Measurements from ENCODE around the gene CDH4.

Gene CDH4

GRCh38 chr20:61522498-61523090 is 270.5 kb downstream of the CDH4 start:
- Histone ChIP-seq H4K20me1 (ENCODE audit: insufficient read depth, low read length) (peaks cover 9% of the 10 kb centered on the region), H3K9ac (ENCODE audit: low read depth, low read length) (no peak overlapping the region), H3K79me2 (ENCODE audit: insufficient read depth, low read length) (no peaks in the 10 kb centered on the region), H3K27me3 (ENCODE audit: insufficient read depth, low read length, poor library complexity) (peaks cover 5% of the 10 kb centered on the region), H3K4me3 (ENCODE audit: low read depth in 1 of 2, low read length in 2 of 2) (no peak overlapping the region), H3K9me3 (ENCODE audit: insufficient read depth, low read length, severe bottlenecking) (no peaks in the 10 kb centered on the region), H2AFZ (ENCODE audit: low read depth, low read length) (no peak overlapping the region), H3K4me2 (ENCODE audit: insufficient read depth, low read length) (no peak overlapping the region), H3K4me1 (ENCODE audit: insufficient read depth, low read length) (no peaks in the 10 kb centered on the region), H3K27ac (ENCODE audit: low read length) (no peak overlapping the region), H3K36me3 (ENCODE audit: insufficient read depth, low read length) (no peaks in the 10 kb centered on the region)
- DNase-seq (no peak), ATAC-seq (ENCODE audit: insufficient read depth, low read depth) (no peak)
- no peak for TF ChIP-seq CTCF (IDR thresholded peaks at IDR 0.05; ENCODE audit: borderline replicate concordance, extremely low read depth, low read length, poor library complexity, severe bottlenecking)
- no peak for TF ChIP-seq EZH2 (IDR thresholded peaks at IDR 0.05; ENCODE audit: borderline replicate concordance, low read depth, low read length, severe bottlenecking)

DNA sequence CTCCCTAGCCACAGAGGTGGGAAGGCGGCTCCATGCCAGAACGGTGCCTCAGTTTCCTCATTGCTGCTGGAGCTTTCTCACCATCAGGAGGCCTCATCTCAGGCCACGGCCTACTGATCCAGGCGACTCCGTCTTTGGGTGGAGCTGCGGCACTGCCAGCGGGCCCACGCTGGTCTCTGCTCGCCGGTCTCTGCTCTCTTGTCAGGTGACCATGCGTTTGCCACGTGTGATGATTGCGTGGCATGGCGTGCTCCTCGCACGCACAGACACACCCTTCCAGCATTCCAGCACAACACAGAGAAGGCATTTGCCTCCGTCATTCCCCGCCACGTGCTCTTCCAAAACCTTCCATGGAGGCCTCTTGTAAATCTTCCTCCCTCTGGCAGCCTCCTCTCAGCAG is 271.1 kb downstream of the CDH4 start:
- peaks cover 5% of the 10 kb centered on the region for H3K27me3 ChIP-seq (ENCODE audit: insufficient read depth, low read length, poor library complexity)
- no peaks in the 10 kb centered on the region for H3K9me3 ChIP-seq (ENCODE audit: insufficient read depth, low read length, severe bottlenecking)
- H4K20me1 ChIP-seq (ENCODE audit: insufficient read depth, low read length): peaks cover 9% of the 10 kb centered on the region
- H3K27ac ChIP-seq (ENCODE audit: low read length): no peak overlapping the region
- H3K9ac ChIP-seq (ENCODE audit: low read depth, low read length): no peak overlapping the region
- no peaks in the 10 kb centered on the region for H3K36me3 ChIP-seq (ENCODE audit: insufficient read depth, low read length)
- DNase-seq (no peak), ATAC-seq (ENCODE audit: insufficient read depth, low read depth) (no peak)
- H3K4me1 ChIP-seq (ENCODE audit: insufficient read depth, low read length): no peaks in the 10 kb centered on the region
- TF ChIP-seq CTCF (IDR thresholded peaks at IDR 0.05; ENCODE audit: borderline replicate concordance, extremely low read depth, low read length, poor library complexity, severe bottlenecking) (no peak), EZH2 (IDR thresholded peaks at IDR 0.05; ENCODE audit: borderline replicate concordance, low read depth, low read length, severe bottlenecking) (no peak)
- no peak overlapping the region for H3K4me2 ChIP-seq (ENCODE audit: insufficient read depth, low read length)
- H2AFZ ChIP-seq (ENCODE audit: low read depth, low read length): no peak overlapping the region
- no peaks in the 10 kb centered on the region for H3K79me2 ChIP-seq (ENCODE audit: insufficient read depth, low read length)
- H3K4me3 ChIP-seq (ENCODE audit: low read depth in 1 of 2, low read length in 2 of 2): no peak overlapping the region

DNA sequence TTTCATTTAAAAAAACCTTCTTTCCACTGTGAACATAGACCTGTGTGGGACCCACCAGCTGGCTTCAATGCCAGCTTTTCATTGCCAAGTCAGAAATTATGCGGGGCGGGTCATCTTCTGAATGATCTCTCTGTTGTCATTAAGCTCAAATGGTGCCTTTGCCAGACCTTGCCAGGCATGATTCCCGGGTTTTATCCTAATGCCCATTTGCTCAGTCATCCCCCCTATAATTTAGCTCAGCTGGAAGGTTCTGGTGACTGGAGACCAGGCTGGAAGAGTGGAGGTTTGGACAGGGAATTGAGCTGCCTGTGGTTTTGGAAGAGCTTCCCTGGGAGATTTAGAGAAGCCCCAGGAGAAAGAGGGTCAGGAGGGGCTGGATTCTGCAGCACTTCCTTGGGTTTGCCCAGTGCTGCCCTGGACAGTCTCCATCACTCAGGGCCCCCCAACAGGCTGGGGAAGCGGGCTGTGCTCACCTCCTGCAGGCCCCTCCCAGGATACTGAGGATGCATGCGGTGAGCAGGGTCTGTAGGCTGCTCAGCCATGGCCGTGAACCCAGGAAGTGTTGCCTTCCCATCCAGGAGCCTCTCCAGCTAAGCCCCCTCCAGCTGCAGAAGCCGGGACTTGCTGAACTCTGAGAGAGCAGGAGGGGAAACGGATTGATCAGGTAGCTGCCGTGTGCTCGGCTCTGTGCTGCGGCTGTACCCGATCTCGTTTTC is 273.0 kb downstream of the CDH4 start:
- Histone ChIP-seq H3K27ac (ENCODE audit: low read length) (no peak overlapping the region), H3K4me2 (ENCODE audit: insufficient read depth, low read length) (no peak overlapping the region), H3K9me3 (ENCODE audit: insufficient read depth, low read length, severe bottlenecking) (no peaks in the 10 kb centered on the region), H3K36me3 (ENCODE audit: insufficient read depth, low read length) (no peaks in the 10 kb centered on the region), H3K9ac (ENCODE audit: low read depth, low read length) (no peak overlapping the region), H4K20me1 (ENCODE audit: insufficient read depth, low read length) (peaks cover 7% of the 10 kb centered on the region), H3K27me3 (ENCODE audit: insufficient read depth, low read length, poor library complexity) (peaks cover 5% of the 10 kb centered on the region), H2AFZ (ENCODE audit: low read depth, low read length) (no peak overlapping the region), H3K4me1 (ENCODE audit: insufficient read depth, low read length) (no peaks in the 10 kb centered on the region), H3K79me2 (ENCODE audit: insufficient read depth, low read length) (no peaks in the 10 kb centered on the region), H3K4me3 (ENCODE audit: low read depth in 1 of 2, low read length in 2 of 2) (no peak overlapping the region)
- ATAC-seq (ENCODE audit: insufficient read depth, low read depth): no peak
- no peak for DNase-seq
- no peak for TF ChIP-seq CTCF (IDR thresholded peaks at IDR 0.05; ENCODE audit: borderline replicate concordance, extremely low read depth, low read length, poor library complexity, severe bottlenecking)
- no peak for TF ChIP-seq EZH2 (IDR thresholded peaks at IDR 0.05; ENCODE audit: borderline replicate concordance, low read depth, low read length, severe bottlenecking)
